Heart left ventricle (tissue), 13 donors: ENCODE results near the gene DOLPP1.

Experiments
- POLR2A ChIP-seq, 2 donors: fragments of 450-650 bp; IDR thresholded peaks; one replicate each; pipeline ENCODE4 v1.6.1; 2017; ENCODE audit warnings: antibody characterized with exemption in 2 of 2, mild to moderate bottlenecking in 2 of 2, moderate library complexity in 2 of 2
- TF ChIP-seq, protein P1 (sequence below), 12 donors: fragments of 200-600 bp; sonication (generic) in 4 of 12; IDR thresholded peaks; one replicate each; pipeline versions ENCODE4 v1.5.0 to v1.8.0; 2018 to 2022; ENCODE audit warnings: antibody characterized with exemption in 12 of 12, mild to moderate bottlenecking in 5 of 12
- donor health status: ischemic (EF 13 %, LVEDD 7.1; RV severe dilation, severe dysfunction).
- donor health status: DM: no; HTN: yes; CAD: no.
- donor health status: DM: no; HTN: no; CAD: no.
- donor health status: ischemic (EF 25% LVEDD 6.9; RV normal size, moderate dysfunction).
- donor health status: ischemic (EF 25% LVEDD 5.7; RV mildly dilated, moderate dysfunction).
- donor health status: ischemic (EF 35%, LVEDD 5.7; RV mildly dilated, moderate dysfunction).
- donor health status: nonischemic (EF 11% LVEDD 7.7; RV severe dilation, severe dysfunction).
- donor health status: DM: yes; HTN: yes; CAD: no.
- donor health status: PGD.
- donor health status: ischemic (EF 29% LVEDD 5.4; RV normal size, mild dysfunction).
- donor health status: nonischemic (EF 23%, LVEDD 6.1; RV moderate dilation, normal function).

GRCh38 chr9:129073404-129073803, 7.5 kb upstream of the DOLPP1 start:
- TF ChIP-seq, protein P1, sequence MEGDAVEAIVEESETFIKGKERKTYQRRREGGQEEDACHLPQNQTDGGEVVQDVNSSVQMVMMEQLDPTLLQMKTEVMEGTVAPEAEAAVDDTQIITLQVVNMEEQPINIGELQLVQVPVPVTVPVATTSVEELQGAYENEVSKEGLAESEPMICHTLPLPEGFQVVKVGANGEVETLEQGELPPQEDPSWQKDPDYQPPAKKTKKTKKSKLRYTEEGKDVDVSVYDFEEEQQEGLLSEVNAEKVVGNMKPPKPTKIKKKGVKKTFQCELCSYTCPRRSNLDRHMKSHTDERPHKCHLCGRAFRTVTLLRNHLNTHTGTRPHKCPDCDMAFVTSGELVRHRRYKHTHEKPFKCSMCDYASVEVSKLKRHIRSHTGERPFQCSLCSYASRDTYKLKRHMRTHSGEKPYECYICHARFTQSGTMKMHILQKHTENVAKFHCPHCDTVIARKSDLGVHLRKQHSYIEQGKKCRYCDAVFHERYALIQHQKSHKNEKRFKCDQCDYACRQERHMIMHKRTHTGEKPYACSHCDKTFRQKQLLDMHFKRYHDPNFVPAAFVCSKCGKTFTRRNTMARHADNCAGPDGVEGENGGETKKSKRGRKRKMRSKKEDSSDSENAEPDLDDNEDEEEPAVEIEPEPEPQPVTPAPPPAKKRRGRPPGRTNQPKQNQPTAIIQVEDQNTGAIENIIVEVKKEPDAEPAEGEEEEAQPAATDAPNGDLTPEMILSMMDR (IDR thresholded peaks at IDR 0.05) = no peak
- TF ChIP-seq POLR2A (IDR thresholded peaks at IDR 0.05) = no peak
